ENCODE results near the gene NRCAM.
"Not testable (repeated sequence)": the region's sequence is repeated elsewhere in the genome, so short reads cannot be mapped to it uniquely, and the experiment has no call there.

The NRCAM gene

DNA sequence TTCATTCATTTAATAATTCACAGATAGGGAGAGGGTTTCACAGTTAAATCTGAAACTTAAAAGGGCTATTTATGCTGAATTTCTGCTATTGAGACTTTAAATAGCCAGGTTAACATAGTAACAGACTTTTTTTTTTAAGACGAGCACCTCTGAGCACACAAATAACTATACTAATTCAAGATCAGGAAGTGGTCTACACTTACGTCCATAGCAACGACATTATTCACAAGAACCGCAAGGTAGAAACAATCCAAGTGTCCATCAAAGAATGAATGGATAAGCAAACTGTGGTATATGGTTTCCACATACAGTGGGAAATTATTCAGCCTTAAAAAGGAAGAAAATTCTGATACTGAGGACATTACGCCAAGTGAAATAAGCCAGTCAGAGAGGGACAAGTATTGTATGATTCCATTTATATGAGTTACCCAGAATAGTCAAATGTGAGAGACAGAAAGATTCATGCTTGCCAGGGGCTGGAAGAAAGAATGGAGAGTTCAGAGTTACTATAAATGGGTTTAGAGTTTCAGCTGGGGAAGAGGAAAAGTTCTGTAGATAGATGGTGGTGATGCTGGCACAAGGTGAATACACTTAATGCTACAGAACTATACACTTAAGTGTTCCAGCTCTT is 185.7 kb downstream of the NRCAM start:
- in situ Hi-C loops (cut with MboI; ENCODE audit: low pct_unique_long_range_greater_than_20kb, low sequenced_read_pairs): no loop called here
- no peak for DNase-seq

DNA sequence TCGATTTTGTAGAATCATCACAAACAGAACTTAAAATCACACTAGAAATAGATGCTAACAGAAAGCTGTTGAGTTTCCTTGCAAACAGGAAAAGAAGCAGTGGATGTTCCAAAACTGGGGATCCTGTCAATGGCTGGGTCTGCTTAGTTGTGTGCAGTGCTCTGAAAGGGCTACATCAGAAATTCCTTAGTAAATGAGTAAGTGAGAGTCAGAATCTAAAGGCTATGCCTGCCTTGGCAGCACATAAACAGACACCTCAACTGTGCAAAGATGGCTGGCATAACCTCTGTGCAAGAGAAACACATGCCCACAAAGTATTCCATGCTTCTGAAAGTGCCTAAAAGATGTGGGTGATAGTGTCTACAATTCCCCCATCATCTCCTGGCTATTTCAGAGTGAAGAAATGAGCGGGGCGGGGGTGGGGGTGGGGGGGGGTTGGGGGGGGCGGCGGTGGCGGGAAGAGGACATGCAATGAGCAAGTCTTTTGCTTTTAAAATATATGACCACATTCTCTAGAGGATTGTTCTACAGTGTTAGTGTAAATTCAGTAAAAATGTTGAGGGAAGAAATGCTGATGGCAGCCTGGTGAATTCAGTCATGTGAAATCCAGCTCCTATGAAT is 187.9 kb downstream of the NRCAM start:
- in situ Hi-C loops (cut with MboI; ENCODE audit: low pct_unique_long_range_greater_than_20kb, low sequenced_read_pairs): no loop called here
- DNase-seq: no peak

DNA sequence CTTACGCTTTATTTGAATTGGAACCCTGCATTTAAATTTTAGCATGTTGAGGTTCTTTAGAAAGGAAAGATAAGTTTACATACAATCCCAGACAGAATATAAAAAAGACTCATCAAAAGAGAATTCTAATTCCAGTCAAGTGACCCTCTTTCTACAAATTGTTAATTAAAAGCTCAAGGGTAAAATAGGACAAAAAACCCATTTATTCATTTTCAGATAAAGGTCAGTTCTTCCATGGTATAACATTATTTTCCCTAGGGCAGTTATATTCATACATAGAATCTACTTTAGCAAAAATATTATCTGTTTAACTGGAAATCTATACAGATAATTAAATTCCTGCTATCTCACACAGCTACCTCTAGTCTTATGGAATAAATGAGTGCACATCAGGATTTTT is 188.6 kb downstream of the NRCAM start:
- in situ Hi-C loops (cut with MboI; ENCODE audit: low pct_unique_long_range_greater_than_20kb, low sequenced_read_pairs): no loop called here

DNA sequence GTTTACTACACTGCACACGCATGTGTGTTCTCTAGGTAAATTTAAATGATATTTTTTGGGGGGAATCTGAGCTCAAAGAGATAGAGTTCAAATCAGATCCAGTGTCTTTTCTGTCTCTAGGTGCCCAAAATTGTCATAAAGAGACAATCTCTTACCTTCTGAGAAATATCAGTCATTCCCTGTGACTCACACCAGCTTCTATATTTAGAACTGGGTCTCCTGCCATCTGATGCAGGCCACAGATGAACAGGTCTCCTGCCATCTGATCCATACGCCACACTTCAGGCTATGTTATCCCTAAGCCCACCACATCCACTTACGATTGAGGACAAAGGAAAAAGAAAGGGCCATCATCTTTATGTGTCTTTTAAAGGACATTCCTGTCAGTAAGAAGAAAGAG is 189.7 kb downstream of the NRCAM start:
- no peak for DNase-seq
- in situ Hi-C loops (cut with MboI; ENCODE audit: low pct_unique_long_range_greater_than_20kb, low sequenced_read_pairs): no loop called here

More for the DNA sequence above, 188.6 kb downstream of the NRCAM start:
- DNase-seq: no peak

DNA sequence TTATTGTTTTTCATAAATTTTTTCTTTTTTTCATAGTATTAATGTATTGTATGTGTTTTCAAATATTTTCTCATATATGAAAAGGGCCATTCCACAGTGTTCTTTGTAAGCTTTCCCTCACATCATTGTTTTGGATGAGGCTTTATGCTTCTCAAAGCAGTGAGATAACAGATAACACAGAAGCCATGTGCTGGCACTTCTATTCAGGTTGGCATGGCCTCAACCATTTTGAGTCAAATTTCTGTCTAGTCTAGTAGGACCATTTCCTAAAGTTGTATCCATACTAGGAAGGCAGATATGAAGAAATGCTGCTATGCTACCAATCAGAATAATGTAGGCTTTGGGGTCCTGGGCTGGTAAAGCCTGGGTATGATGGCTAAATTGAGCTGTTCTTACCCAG is 190.2 kb downstream of the NRCAM start:
- no peak for DNase-seq

DNA sequence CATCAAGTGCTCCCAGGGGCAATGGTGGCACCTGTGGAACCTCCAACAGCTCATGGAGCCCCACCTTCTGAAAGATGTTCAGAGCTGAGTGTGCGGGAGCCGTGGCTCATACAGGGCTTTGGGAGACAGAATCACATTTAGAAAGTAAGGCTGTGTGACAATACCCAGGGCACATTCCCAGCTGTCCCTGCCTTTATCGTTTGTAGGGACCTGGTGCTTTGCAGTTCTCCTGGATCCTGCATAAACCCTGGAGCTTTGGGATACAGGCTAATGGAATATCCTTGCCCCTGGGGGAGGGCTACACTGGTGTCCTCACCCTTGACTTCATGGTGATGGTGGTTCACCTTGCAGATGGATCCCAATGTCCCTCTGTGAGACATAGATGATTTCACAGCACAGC is 191.2 kb downstream of the NRCAM start:
- in situ Hi-C loops (cut with MboI; ENCODE audit: low pct_unique_long_range_greater_than_20kb, low sequenced_read_pairs): no loop called here
- no peak for DNase-seq

More for the DNA sequence above, 190.2 kb downstream of the NRCAM start:
- in situ Hi-C loops (cut with MboI; ENCODE audit: low pct_unique_long_range_greater_than_20kb, low sequenced_read_pairs): no loop called here

DNA sequence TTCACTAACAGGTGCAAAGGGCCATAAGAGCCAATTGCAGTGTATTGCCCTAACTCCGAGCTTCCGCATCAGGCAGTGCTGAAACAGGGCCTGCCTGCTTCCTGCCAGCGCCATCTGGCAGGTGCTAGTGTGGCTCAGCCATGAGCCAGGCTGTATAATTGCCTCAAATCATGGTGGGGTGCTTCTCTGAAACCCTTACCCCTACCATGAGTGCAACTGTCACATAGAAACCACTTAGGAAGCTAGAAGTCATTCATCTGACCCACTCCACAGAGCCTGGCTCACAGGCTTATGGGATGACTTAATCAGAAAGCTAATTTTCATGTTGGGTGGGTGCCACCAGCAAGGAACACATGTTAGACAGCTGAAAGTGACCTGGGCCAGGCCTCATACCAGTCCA is 192.8 kb downstream of the NRCAM start:
- DNase-seq: no peak
- in situ Hi-C loops (cut with MboI; ENCODE audit: low pct_unique_long_range_greater_than_20kb, low sequenced_read_pairs): no loop called here

DNA sequence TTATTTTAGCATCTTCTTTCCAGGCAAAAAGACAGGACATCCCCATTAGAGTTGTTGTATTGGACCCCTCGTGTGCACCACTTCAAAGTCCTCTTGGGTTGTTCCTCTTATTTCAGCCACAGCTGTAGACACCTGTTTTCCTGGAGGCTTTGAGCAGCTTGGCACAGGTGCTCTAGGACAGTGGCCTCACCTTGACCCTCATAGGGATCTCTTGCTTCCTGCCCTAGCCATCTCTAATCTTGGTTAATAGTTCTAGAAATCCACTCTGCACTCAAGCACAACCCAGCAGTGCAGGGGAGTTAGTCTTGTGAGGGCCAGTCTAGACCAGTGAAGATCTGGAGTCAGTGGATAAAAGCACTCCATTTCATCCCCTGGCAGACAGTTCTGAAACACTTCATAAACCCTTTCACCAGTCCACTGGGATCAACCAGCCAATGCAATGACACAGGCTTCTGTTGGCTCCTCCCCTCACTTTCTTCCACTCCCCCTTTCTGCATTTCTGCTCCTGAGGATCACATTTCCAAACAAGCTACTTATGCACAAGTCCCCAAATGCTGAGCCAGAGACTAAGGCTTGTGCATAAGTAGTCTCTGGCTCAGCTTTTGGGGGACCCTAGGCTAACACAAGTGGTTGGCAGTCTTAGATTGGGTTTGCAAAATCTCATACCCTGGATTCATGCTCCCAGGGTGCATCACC is 194.5 kb downstream of the NRCAM start:
- no peak for DNase-seq
- in situ Hi-C loops (cut with MboI; ENCODE audit: low pct_unique_long_range_greater_than_20kb, low sequenced_read_pairs): no loop called here

DNA sequence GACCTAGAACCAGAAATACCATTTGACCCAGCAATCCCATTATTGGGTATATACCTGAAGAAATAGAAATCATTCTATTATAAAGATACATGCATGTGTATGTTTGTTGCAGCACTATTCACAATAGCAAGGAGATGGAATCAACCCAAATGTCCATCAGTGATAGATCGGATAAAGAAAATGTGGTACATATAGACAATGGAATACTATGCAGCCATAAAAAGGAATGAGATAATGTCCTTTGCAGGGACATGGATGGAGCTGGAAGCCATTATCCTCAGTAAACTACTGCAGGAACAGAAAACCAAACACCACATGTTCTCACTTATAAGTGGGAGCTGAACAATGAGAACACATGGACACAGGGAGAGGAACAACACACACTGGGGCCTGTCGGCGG is 196.8 kb downstream of the NRCAM start:
- in situ Hi-C loops (cut with MboI; ENCODE audit: low pct_unique_long_range_greater_than_20kb, low sequenced_read_pairs); DNase-seq: not testable (repeated sequence)

DNA sequence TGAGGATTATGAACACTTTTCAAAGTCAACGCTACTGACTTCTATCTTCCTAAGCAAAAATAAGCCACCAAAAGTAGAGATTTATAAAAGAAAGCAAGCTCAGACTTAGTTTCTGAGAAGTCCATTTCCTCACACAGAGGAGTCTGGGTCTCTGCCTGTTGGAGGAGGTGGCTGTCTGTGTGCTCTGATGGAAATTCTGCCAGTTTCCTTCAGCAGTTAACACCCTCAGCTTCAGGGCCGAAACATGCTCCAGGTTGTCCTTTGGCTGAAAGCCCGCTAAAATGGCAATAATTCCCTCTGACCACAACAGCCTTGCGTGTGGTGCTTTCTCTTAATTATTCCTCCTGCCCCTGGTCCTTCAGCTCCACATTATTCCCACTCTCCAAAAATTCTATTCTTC is 198.3 kb downstream of the NRCAM start:
- DNase-seq: no peak
- in situ Hi-C loops (cut with MboI; ENCODE audit: low pct_unique_long_range_greater_than_20kb, low sequenced_read_pairs): no loop called here

DNA sequence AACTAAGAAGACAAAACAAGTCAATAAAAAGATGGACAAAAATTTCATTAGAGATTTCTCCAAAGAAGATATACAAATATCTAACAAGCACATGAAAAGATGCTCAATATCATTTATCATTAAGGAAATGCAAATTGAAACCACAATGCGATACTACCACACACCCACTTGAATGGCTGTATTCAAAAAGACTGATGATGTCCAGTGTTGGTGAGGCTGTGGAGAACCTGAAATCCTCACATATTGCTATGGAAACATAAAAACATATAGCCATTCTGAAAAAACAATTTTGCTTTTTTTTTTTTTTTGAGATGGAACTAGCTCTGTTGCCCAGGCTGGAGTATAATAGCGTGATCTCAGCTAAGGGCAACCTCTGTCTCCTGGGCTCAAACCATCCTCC is 202.0 kb downstream of the NRCAM start:
- DNase-seq: no peak
- in situ Hi-C loops (cut with MboI; ENCODE audit: low pct_unique_long_range_greater_than_20kb, low sequenced_read_pairs): no loop called here

DNA sequence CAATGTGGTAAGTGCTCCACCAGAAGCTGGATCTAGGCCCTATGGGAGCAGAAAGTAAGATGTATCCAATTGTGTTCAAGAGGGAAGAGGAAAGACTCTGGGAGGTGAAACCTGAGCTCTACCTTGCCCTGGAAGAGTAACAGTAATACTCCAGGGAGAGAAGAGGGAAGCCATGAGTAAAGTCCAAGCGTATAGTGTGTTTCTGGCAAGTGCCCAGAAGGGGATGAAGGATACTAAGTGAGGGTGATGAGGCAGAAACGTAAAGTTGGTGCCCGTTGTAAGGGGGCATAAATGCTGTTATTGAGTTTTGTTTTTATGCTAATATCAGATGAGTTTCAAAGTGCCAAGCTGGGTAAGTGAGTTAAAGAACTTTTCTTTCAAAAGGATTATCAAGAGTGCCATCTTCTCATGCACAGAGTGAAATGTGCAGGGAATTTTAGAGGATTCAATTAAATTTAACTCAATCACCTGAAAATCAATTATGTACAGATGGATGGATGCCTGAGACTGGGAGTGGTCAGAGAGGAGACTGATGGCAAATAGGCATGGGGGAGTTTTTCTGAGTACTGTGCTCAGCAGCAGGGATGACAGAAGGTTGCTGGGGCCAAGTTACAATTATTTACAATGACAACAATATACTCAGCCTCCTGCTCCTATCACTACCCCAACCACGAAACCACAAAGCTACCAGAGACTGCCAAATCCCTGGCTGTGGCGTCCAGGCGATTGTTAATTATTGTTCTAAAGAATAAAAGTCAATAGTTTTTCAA is 202.8 kb downstream of the NRCAM start:
- in situ Hi-C loops (cut with MboI; ENCODE audit: low pct_unique_long_range_greater_than_20kb, low sequenced_read_pairs): no loop called here
- peak; percentile 38 for DNase-seq

DNA sequence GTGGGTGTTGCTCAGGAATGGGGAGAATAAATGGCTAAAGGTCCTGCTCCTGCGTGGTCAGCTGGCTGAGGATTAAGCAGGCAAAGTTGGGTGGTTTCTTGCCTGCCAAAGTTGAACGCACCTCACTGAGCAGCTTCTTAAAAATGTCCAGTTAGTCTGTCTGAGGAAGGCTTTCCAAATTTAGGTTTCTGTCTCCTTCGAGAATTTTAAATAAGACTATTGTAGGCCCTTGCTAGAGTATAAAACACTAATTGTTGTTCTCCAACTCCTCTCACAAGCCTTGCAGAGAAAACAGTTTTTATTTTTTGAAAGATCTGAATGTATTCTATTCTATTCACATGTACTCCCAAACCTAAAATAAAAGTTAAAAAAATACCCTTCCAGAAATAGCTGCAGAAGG is 204.1 kb downstream of the NRCAM start:
- in situ Hi-C loops (cut with MboI; ENCODE audit: low pct_unique_long_range_greater_than_20kb, low sequenced_read_pairs): no loop called here
- DNase-seq: no peak

DNA sequence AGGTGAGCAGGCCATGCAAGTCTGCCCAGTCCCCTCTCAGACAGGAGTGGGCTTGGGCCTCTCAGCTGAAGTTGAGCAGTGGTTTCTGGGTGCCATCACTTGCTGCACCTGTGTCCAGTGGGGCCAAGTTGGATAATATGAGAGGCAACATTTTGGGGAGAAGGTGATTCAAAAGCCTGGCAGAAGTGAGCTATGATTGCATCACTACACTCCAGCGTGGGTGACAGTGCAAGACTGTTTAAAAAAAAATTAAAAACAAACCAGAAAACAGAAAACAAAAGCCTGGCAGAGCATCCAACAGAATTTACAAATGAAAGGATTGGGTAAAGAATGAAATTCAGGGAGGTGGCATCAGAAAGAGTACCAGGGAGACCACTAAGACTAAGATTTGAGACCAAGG is 204.5 kb downstream of the NRCAM start:
- DNase-seq: no peak
- in situ Hi-C loops (cut with MboI; ENCODE audit: low pct_unique_long_range_greater_than_20kb, low sequenced_read_pairs): no loop called here

DNA sequence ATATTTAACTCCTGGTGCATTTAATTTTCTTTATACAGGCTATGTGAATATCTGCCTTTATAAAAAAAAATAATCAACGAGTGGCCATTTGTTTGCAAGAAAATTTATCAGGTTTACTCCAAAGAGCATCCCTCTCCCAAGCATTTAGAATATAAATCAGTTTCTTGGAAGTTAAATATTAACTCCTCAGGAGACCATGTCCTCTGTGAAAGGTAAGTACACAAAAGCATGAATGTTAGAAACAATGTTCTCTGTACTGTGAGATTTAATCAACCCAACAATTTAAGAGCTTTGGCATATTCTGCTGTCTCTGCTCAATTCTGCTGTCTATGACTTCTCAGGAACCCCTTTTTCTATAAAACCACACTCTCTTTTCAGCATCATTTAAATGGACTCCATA is 206.8 kb downstream of the NRCAM start:
- DNase-seq: no peak
- in situ Hi-C loops (cut with MboI; ENCODE audit: low pct_unique_long_range_greater_than_20kb, low sequenced_read_pairs): no loop called here

DNA sequence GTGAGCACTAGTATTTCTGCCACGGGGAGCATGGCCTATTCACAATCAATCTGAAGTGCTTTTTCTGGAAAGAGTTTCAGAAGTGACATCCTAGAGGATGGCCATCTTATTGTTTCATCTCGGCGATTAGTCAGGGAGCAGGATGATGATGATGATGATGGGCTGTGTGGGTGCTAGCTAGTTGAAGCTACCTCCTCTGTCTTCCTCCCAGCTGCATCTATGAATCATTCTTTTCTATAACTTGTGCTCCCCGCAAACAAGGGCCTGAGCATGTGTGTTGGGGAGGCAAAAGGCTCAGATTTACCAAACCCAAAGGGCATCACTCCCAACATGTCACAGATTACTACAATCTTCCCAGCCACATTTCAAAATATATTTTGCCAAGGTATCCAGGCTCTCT is 207.4 kb downstream of the NRCAM start:
- DNase-seq: no peak
- in situ Hi-C loops (cut with MboI; ENCODE audit: low pct_unique_long_range_greater_than_20kb, low sequenced_read_pairs): no loop called here

DNA sequence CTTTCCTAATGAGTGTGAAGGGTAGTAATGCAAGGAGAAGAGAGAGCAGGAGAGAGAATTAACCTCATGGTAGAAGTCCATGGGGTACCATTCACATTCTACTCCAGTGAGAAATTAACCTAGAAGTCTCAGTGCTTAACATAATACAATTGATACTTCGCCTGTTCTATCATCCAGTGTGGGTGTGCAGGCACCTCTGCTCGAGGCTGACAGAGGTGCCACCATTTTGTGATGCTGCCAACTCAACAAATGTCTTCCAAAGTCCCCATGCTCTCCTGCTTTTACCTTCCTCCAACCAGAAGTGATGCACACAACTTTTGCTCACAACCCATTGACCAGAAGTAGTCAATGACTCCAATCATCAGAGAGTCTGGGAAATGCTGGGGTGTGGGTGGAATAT is 207.8 kb downstream of the NRCAM start:
- in situ Hi-C loops (cut with MboI; ENCODE audit: low pct_unique_long_range_greater_than_20kb, low sequenced_read_pairs): no loop called here

DNA sequence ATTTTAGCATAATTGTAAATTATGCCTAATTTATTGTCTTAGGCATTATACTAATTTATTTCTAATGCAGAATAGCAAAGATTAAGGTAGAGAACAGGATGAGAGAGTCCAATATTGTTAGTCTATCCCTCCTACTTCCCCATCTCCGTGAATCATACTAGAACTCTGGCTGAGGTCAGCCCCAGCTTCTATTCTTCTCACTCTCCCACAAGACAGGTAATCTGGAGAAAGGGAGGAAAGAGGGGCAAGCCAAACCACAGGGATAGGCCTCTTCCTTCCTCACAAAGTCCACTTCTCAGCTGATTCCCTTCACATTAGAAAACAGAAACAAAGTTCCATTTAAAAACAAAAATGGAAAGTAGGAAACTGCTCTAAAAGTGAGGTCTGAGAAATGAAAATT is 208.6 kb downstream of the NRCAM start:
- in situ Hi-C loops (cut with MboI; ENCODE audit: low pct_unique_long_range_greater_than_20kb, low sequenced_read_pairs): no loop called here

More for the DNA sequence above, 207.8 kb downstream of the NRCAM start:
- no peak for DNase-seq

DNA sequence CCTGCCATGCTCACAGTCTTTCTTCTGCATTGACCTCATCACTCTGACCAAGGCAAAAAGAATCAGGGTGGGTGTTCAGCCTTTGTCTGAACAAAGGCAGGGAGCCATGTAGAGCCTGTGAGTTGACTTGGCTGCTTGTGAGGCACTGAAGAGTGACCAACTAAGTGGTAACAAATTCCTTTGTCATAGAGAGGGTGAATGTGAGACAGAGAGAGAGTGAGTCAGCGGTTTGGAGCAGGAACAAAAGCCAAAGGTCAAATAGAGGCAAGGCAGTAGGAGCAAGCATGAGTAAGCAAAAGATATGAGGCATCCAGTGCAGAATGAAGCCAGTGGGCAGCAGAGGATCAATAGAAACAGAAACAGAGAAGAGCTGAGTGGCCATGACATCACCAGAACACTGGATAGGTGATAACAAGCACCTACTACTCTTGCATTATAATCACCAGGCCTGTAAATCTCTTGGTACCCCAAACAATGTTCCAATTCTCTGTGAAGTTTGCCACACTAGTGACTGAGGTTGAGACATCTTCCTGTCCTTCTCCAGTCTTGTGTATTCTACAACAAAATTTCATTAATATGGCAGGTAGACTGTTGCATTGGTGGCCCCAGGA is 209.9 kb downstream of the NRCAM start:
- peak; percentile 26 for DNase-seq
- in situ Hi-C loops (cut with MboI; ENCODE audit: low pct_unique_long_range_greater_than_20kb, low sequenced_read_pairs): no loop called here

More for the DNA sequence above, 208.6 kb downstream of the NRCAM start:
- DNase-seq: peak; percentile 42
